ENCODE measurements around the gene SLC25A40.

The SLC25A40 gene

DNA sequence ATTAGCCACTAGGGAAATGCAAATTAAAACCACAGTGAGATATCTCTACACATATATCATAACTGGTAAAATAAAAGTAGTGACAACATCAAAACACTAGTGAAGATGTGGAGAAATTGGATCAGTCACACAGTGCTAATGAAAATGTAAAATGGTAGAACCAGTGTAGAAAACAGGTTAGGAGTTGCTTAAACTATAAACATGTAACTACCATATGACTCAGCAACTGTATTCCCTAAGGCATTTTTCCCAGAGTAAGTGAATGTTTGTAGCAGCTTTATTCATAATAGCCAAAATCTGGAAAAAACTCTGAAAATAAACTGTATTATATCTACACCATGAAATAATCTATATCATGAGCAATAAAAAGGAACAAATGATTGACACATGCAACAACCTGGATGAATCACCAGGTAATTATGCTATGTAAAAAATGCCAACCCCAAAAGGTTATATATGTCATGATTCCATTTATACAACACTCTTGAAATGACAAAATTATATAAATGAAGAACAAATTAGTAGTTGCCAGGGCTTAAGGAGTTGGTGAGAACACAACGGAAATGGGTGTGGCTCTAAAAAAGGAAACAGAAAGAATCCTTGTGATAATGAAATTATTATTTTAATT is 22.8 kb downstream of the SLC25A40 start:
- no peak overlapping the region for H2AK5ac ChIP-seq (ENCODE audit: low read length, severe bottlenecking)
- no peaks in the 10 kb centered on the region for H3K27me3 ChIP-seq (ENCODE audit: control insufficient read depth in 1 of 2, insufficient read depth in 1 of 2, low read length in 2 of 2)
- peaks cover 3% of the 10 kb centered on the region for H3K4me1 ChIP-seq (ENCODE audit: control insufficient read depth, insufficient read depth, low read depth, low read length)
- no peak overlapping the region for H3K9ac ChIP-seq (ENCODE audit: low read length)
- peaks cover 29% of the 10 kb centered on the region for H3K9me3 ChIP-seq (ENCODE audit: control insufficient read depth, low read length)
- no peak overlapping the region for H3K4me3 ChIP-seq (ENCODE audit: insufficient read depth in 1 of 2, low read depth in 1 of 2, low read length in 2 of 2)
- no peak overlapping the region for H3K4me2 ChIP-seq (ENCODE audit: low read length, poor library complexity, severe bottlenecking)
- H3K23ac ChIP-seq (ENCODE audit: low read length in 2 of 2) = no peak overlapping the region
- no peak overlapping the region for H2BK15ac ChIP-seq (ENCODE audit: low read depth, poor library complexity, severe bottlenecking)
- no CpG with 5 or more reads among the region's 1 CpG for WGBS
- no peak overlapping the region for H3K14ac ChIP-seq (ENCODE audit: low read length in 2 of 2)
- H3K4ac ChIP-seq (ENCODE audit: low read depth in 1 of 2, low read length in 2 of 2) = no peak overlapping the region
- no peak overlapping the region for H2BK5ac ChIP-seq (ENCODE audit: low read depth, low read length, poor library complexity, severe bottlenecking)
- H4K8ac ChIP-seq (ENCODE audit: low read length) = no peak overlapping the region
- H3K18ac ChIP-seq (ENCODE audit: low read depth in 1 of 2, low read length in 2 of 2) = no peak overlapping the region
- DNase-seq = peak; percentile 11
- no peak overlapping the region for H2AFZ ChIP-seq (ENCODE audit: low read depth, low read length)
- no peak overlapping the region for H3K27ac ChIP-seq (ENCODE audit: low read length, poor library complexity, severe bottlenecking)
- H2BK12ac ChIP-seq (ENCODE audit: low read length in 2 of 2) = no peak overlapping the region
- H2BK120ac ChIP-seq (ENCODE audit: low read depth, low read length) = no peak overlapping the region
- H3K36me3 ChIP-seq (ENCODE audit: control insufficient read depth in 1 of 2, insufficient read depth in 2 of 2, low read depth in 1 of 2, low read length in 2 of 2) = peaks cover 0 to 59% of the 10 kb centered on the region in 2 experiments
- no peak overlapping the region for H4K91ac ChIP-seq (ENCODE audit: low read length)
- H3K79me1 ChIP-seq (replicated peaks; ENCODE audit: low read length, poor library complexity, severe bottlenecking) = peaks cover 9% of the 10 kb centered on the region

DNA sequence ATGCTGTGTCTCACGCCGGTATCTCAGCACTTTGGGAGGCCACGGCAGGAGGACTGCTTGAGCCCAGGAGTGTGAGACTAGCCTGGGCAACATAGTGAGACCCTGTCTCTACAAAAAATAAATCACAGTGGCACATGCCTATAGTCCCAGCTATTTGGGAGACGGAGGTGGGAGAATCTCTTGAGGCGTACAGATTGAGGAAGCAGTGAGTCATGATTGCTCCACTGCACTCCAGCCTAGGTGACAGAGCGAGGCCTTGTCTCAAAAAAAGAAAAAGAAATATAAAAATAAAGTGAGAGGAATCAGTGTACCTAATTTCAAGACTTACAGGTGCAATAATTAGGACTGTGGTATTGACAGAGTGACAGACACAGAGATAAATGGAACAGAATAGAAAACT is 23.9 kb downstream of the SLC25A40 start:
- Histone ChIP-seq H2AFZ (ENCODE audit: low read depth, low read length) (no peak overlapping the region), H2BK5ac (ENCODE audit: low read depth, low read length, poor library complexity, severe bottlenecking) (no peak overlapping the region), H3K4me3 (ENCODE audit: insufficient read depth in 1 of 2, low read depth in 1 of 2, low read length in 2 of 2) (no peak overlapping the region), H3K9ac (ENCODE audit: low read length) (no peak overlapping the region), H3K4me2 (ENCODE audit: low read length, poor library complexity, severe bottlenecking) (no peak overlapping the region), H3K18ac (ENCODE audit: low read depth in 1 of 2, low read length in 2 of 2) (no peak overlapping the region), H2BK12ac (ENCODE audit: low read length in 2 of 2) (no peak overlapping the region), H3K14ac (ENCODE audit: low read length in 2 of 2) (no peak overlapping the region), H3K79me1 (replicated peaks; ENCODE audit: low read length, poor library complexity, severe bottlenecking) (peaks cover 9% of the 10 kb centered on the region), H4K8ac (ENCODE audit: low read length) (no peak overlapping the region), H2BK15ac (ENCODE audit: low read depth, poor library complexity, severe bottlenecking) (no peak overlapping the region), H3K23ac (ENCODE audit: low read length in 2 of 2) (no peak overlapping the region), H3K36me3 (ENCODE audit: control insufficient read depth in 1 of 2, insufficient read depth in 2 of 2, low read depth in 1 of 2, low read length in 2 of 2) (peaks cover 0 to 49% of the 10 kb centered on the region in 2 experiments), H3K9me3 (ENCODE audit: control insufficient read depth, low read length) (peaks cover 24% of the 10 kb centered on the region), H3K4ac (ENCODE audit: low read depth in 1 of 2, low read length in 2 of 2) (no peak overlapping the region), H3K4me1 (ENCODE audit: control insufficient read depth, insufficient read depth, low read depth, low read length) (peaks cover 3% of the 10 kb centered on the region), H2BK120ac (ENCODE audit: low read depth, low read length) (no peak overlapping the region), H4K91ac (ENCODE audit: low read length) (no peak overlapping the region), H2AK5ac (ENCODE audit: low read length, severe bottlenecking) (no peak overlapping the region), H3K27me3 (ENCODE audit: control insufficient read depth in 1 of 2, insufficient read depth in 1 of 2, low read length in 2 of 2) (no peaks in the 10 kb centered on the region), H3K27ac (ENCODE audit: low read length, poor library complexity, severe bottlenecking) (no peak overlapping the region)
- no peak for DNase-seq
- WGBS = 92% methylated on average over 6 of the region's 6 CpGs

DNA sequence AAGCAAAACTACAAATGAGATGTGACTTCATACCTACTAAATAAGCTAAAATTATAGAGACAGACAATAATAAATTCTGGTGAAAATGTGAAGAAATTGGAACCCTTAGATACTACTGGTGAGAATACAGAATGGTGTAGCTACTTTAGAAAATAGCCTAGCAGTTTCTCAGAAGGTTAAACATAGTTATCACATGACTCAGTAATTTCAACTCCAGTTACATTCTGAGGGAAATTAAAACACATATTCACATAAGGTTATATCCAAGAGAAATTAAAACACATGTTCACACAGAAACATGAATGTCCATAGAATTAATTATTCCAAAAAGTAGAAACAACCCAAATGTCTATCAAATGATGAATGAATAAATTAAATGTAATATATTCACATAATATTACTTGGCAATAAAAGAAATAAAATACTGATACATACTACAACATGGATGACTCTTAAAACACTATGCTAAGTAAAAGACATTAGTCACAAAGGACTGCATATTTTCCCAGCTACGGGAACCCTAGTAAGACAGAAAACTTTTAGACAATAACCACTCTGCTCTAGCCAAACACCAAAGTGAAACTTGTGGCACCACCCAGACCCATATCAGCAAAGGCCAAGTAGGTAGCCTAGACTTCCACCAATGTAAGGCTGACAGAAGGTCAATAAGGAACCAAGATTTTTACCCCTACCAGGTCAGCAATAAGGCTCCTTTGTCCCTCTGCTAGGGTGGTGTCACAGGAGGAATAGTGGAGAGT is 25.1 kb downstream of the SLC25A40 start:
- peak overlapping the region in 1 of 2 experiments; percentile 51 for H3K14ac ChIP-seq (ENCODE audit: low read length in 2 of 2)
- no peak overlapping the region for H3K4me2 ChIP-seq (ENCODE audit: low read length, poor library complexity, severe bottlenecking)
- peaks cover 24% of the 10 kb centered on the region for H3K9me3 ChIP-seq (ENCODE audit: control insufficient read depth, low read length)
- H4K8ac ChIP-seq (ENCODE audit: low read length) = no peak overlapping the region
- peaks cover 3% of the 10 kb centered on the region for H3K4me1 ChIP-seq (ENCODE audit: control insufficient read depth, insufficient read depth, low read depth, low read length)
- H3K4ac ChIP-seq (ENCODE audit: low read depth in 1 of 2, low read length in 2 of 2) = no peak overlapping the region
- no peak overlapping the region for H2AFZ ChIP-seq (ENCODE audit: low read depth, low read length)
- peaks cover 9% of the 10 kb centered on the region for H3K79me1 ChIP-seq (replicated peaks; ENCODE audit: low read length, poor library complexity, severe bottlenecking)
- H2BK12ac ChIP-seq (ENCODE audit: low read length in 2 of 2) = no peak overlapping the region
- no peak overlapping the region for H4K91ac ChIP-seq (ENCODE audit: low read length)
- 90% methylated on average over 1 of the region's 1 CpG for WGBS
- no peak overlapping the region for H2BK120ac ChIP-seq (ENCODE audit: low read depth, low read length)
- H3K27me3 ChIP-seq (ENCODE audit: control insufficient read depth in 1 of 2, insufficient read depth in 1 of 2, low read length in 2 of 2) = no peaks in the 10 kb centered on the region
- no peak overlapping the region for H2BK15ac ChIP-seq (ENCODE audit: low read depth, poor library complexity, severe bottlenecking)
- H3K4me3 ChIP-seq (ENCODE audit: insufficient read depth in 1 of 2, low read depth in 1 of 2, low read length in 2 of 2) = no peak overlapping the region
- H3K23ac ChIP-seq (ENCODE audit: low read length in 2 of 2) = no peak overlapping the region
- H3K9ac ChIP-seq (ENCODE audit: low read length) = no peak overlapping the region
- no peak overlapping the region for H2BK5ac ChIP-seq (ENCODE audit: low read depth, low read length, poor library complexity, severe bottlenecking)
- peaks cover 0 to 45% of the 10 kb centered on the region in 2 experiments for H3K36me3 ChIP-seq (ENCODE audit: control insufficient read depth in 1 of 2, insufficient read depth in 2 of 2, low read depth in 1 of 2, low read length in 2 of 2)
- DNase-seq = no peak
- no peak overlapping the region for H3K18ac ChIP-seq (ENCODE audit: low read depth in 1 of 2, low read length in 2 of 2)
- H3K27ac ChIP-seq (ENCODE audit: low read length, poor library complexity, severe bottlenecking) = no peak overlapping the region
- no peak overlapping the region for H2AK5ac ChIP-seq (ENCODE audit: low read length, severe bottlenecking)

DNA sequence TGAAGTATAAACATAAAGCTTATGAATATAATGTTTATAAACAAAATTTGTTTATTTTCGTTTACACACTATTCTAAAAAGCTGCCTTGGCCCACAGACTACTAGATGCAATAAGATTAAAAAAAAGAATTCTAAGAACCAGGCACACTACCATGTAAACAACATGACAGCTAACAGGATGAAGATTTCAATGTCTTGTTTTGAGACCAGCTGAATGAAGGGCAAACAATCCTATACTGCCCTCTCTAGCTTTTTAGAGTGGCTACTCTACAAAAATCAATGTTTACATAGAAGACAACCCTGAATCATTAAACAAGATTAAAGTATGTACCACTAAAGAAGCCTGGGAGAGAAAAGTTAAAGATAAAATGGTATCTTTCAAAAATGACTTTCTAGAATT is 38.6 kb downstream of the SLC25A40 start:
- Histone ChIP-seq H4K8ac (ENCODE audit: low read length) (no peak overlapping the region), H3K27me3 (ENCODE audit: control insufficient read depth in 1 of 2, insufficient read depth in 1 of 2, low read length in 2 of 2) (no peaks in the 10 kb centered on the region), H3K4me1 (ENCODE audit: control insufficient read depth, insufficient read depth, low read depth, low read length) (no peaks in the 10 kb centered on the region), H3K9ac (ENCODE audit: low read length) (no peak overlapping the region), H3K9me3 (ENCODE audit: control insufficient read depth, low read length) (no peaks in the 10 kb centered on the region), H2AK5ac (ENCODE audit: low read length, severe bottlenecking) (no peak overlapping the region), H3K4me3 (ENCODE audit: insufficient read depth in 1 of 2, low read depth in 1 of 2, low read length in 2 of 2) (no peak overlapping the region), H3K4me2 (ENCODE audit: low read length, poor library complexity, severe bottlenecking) (no peak overlapping the region), H3K27ac (ENCODE audit: low read length, poor library complexity, severe bottlenecking) (no peak overlapping the region), H2BK5ac (ENCODE audit: low read depth, low read length, poor library complexity, severe bottlenecking) (no peak overlapping the region), H3K23ac (ENCODE audit: low read length in 2 of 2) (no peak overlapping the region), H2BK12ac (ENCODE audit: low read length in 2 of 2) (no peak overlapping the region), H3K79me1 (replicated peaks; ENCODE audit: low read length, poor library complexity, severe bottlenecking) (no peaks in the 10 kb centered on the region), H2BK15ac (ENCODE audit: low read depth, poor library complexity, severe bottlenecking) (no peak overlapping the region), H3K14ac (ENCODE audit: low read length in 2 of 2) (no peak overlapping the region), H3K36me3 (ENCODE audit: control insufficient read depth in 1 of 2, insufficient read depth in 2 of 2, low read depth in 1 of 2, low read length in 2 of 2) (peaks cover 0 to 8% of the 10 kb centered on the region in 2 experiments), H4K91ac (ENCODE audit: low read length) (no peak overlapping the region), H2BK120ac (ENCODE audit: low read depth, low read length) (no peak overlapping the region), H2AFZ (ENCODE audit: low read depth, low read length) (no peak overlapping the region), H3K18ac (ENCODE audit: low read depth in 1 of 2, low read length in 2 of 2) (no peak overlapping the region), H3K4ac (ENCODE audit: low read depth in 1 of 2, low read length in 2 of 2) (no peak overlapping the region)
- no CpG with 5 or more reads among the region's 1 CpG for WGBS
- DNase-seq = peak; percentile 28

All from mesenchymal stem cell (in vitro differentiated cells and primary cell).